ENCODE measurements around the gene ARL8A.
A peak's percentile ranks its signal among the peaks of the same experiment; 100 is the strongest.
"Not testable (repeated sequence)": the region's sequence is repeated elsewhere in the genome, so short reads cannot be mapped to it uniquely, and the experiment has no call there.

The ARL8A gene

GRCh38 chr1:202121006-202121405 lies 23.5 kb downstream of the ARL8A start:
- H3K4me3 Mint-ChIP-seq: no peak overlapping the region
- H3K27ac Mint-ChIP-seq: peak overlapping the region; percentile 70
- H3K36me3 Mint-ChIP-seq (ENCODE audit: low read depth): no peaks in the 10 kb centered on the region
- no peak for DNase-seq
- H3K27me3 Mint-ChIP-seq (ENCODE audit: low read depth, poor library complexity): peaks cover 18% of the 10 kb centered on the region
- TF ChIP-seq CTCF (IDR thresholded peaks at IDR 0.05): no peak
- no peaks in the 10 kb centered on the region for H3K9me3 Mint-ChIP-seq
- no peaks in the 10 kb centered on the region for H3K4me1 Mint-ChIP-seq

DNA sequence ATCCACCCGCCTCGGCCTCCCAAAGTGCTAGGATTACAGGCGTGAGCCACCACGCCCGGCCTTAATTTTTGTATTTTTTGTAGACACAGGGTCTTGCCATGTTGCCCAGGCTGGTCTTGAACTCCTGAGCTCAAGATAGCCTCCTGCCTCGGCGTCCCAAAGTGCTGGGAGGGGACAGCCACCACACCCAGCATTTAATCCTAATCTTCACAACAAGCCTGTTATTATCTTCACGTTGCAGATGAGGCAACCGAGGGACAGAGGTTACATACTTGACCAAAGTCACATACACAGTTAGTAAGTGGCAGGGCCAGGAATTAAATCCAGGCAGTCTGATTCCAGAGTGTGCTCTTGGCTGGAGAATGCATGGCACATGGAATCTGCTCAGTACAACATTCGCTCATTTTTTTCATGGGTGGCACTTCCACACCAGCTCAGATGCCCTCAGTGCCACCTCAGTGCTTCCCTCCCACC lies 26.6 kb downstream of the ARL8A start:
- H3K27me3 Mint-ChIP-seq (ENCODE audit: low read depth, poor library complexity): peaks cover 3% of the 10 kb centered on the region
- H3K27ac Mint-ChIP-seq: no peak overlapping the region
- no peak overlapping the region for H3K4me3 Mint-ChIP-seq
- no peak for DNase-seq
- TF ChIP-seq CTCF (IDR thresholded peaks at IDR 0.05): no peak
- peaks cover 15% of the 10 kb centered on the region for H3K4me1 Mint-ChIP-seq
- H3K9me3 Mint-ChIP-seq: no peaks in the 10 kb centered on the region
- no peaks in the 10 kb centered on the region for H3K36me3 Mint-ChIP-seq (ENCODE audit: low read depth)

DNA sequence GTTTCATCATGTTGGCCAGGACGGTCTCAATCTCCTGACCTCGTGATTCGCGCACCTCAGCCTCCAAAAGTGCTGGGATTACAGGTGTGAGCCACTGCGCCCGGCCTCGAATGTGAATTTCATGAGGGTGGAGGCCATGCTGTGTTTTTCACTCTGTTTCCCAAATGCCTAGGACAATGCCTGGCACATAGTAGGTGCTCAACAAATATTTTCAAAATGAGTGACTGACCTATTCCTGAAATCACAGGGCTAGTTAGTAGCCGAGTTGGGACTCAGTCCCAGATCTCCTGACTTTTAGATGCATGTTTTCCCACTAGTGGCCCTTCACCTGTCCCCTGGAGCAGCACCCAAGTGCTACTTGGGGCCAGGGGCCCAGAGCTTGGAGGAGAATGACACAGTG lies 28.2 kb downstream of the ARL8A start:
- no peak for TF ChIP-seq CTCF (IDR thresholded peaks at IDR 0.05)
- Mint-ChIP-seq H3K27ac (no peak overlapping the region), H3K4me3 (no peak overlapping the region), H3K27me3 (ENCODE audit: low read depth, poor library complexity) (no peaks in the 10 kb centered on the region), H3K36me3 (ENCODE audit: low read depth) (no peaks in the 10 kb centered on the region), H3K9me3 (no peaks in the 10 kb centered on the region), H3K4me1 (peaks cover 22% of the 10 kb centered on the region)
- no peak for DNase-seq

GRCh38 chr1:202113690-202114300 lies 30.7 kb downstream of the ARL8A start:
- H3K36me3 Mint-ChIP-seq (ENCODE audit: low read depth): no peaks in the 10 kb centered on the region
- peaks cover 33% of the 10 kb centered on the region for H3K4me1 Mint-ChIP-seq
- no peaks in the 10 kb centered on the region for H3K9me3 Mint-ChIP-seq
- no peak overlapping the region for H3K4me3 Mint-ChIP-seq
- peaks cover 5% of the 10 kb centered on the region for H3K27me3 Mint-ChIP-seq (ENCODE audit: low read depth, poor library complexity)
- TF ChIP-seq CTCF (IDR thresholded peaks at IDR 0.05): no peak
- peak overlapping the region; percentile 70 for H3K27ac Mint-ChIP-seq
- DNase-seq: no peak

DNA sequence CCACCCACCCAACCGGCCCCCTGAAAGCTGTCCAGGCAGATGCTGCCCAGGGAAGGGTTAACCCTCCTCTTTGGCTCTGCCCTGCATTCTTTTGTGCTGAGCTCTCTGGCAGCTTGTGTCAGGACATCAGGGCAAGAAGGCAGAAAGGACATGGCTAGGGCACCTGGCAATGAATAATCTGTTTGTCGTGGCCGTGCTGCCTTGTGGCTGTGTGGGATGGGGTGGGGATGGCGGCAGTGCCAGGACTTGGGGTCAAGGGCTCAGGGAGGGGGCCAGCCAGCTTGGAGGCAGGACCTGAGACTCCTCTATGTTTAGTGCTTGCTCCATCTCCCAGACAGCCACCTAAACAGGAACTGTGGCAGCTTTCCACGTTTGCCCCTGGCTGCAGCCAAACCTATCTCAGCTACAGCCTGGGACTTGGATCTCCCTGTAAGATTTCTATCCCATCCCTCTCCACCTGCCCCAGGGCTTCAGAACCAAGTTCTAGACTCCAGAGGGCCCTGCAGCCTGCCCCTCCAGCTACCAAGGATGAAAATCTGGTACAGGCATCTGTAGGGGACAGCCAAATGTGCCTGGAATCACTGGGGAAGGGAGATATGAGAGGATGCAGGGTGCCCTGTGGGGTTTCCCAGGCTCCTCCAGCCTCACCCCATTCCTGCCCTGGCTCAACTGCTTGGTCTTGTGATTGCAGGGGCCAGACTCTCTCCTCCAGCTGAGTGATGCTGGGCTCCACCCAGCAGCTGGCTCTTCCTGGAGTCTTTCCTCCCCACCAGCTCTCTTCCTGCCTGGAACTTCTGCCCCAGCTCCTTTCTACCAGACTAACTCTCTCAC lies 31.5 kb downstream of the ARL8A start:
- Mint-ChIP-seq H3K27ac (peak overlapping the region; percentile 70), H3K9me3 (no peaks in the 10 kb centered on the region), H3K27me3 (ENCODE audit: low read depth, poor library complexity) (peaks cover 5% of the 10 kb centered on the region), H3K4me3 (no peak overlapping the region), H3K4me1 (peaks cover 40% of the 10 kb centered on the region), H3K36me3 (ENCODE audit: low read depth) (no peaks in the 10 kb centered on the region)
- no peak for TF ChIP-seq CTCF (IDR thresholded peaks at IDR 0.05)
- DNase-seq: no peak

DNA sequence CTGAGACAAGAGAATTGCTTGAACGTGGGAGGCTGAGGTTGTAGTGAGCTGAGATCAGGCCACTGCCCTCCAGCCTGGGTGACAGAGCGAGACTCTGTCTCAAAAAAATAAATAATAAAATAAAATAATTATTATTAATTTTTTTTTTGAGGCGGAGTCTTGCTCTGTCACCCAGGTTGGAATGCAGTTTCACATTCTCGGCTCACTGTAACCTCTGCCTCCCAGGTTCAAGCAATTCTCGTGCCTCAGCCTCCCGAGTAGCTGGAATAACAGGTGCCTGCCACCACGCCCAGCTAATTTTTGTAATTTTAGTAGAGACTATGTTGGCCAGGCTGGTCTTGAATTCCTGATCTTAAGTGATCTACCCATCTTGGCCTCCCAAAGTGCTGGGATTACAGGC lies 32.9 kb downstream of the ARL8A start:
- DNase-seq; H3K4me3 Mint-ChIP-seq; H3K9me3 Mint-ChIP-seq; H3K27ac Mint-ChIP-seq; H3K36me3 Mint-ChIP-seq (ENCODE audit: low read depth); H3K27me3 Mint-ChIP-seq (ENCODE audit: low read depth, poor library complexity): not testable (repeated sequence)
- H3K4me1 Mint-ChIP-seq: peaks cover 49% of the 10 kb centered on the region

Measured in nephron progenitor cell (in vitro differentiated cells).